Measurements from ENCODE around the gene GRIK4. TPM values are rescaled to one million over a fixed set of nuclear protein-coding genes. Genes with fewer than 3 reads are reported as not detected.

The GRIK4 gene
- total and polyA plus RNA-seq, 9 of the 15 experiments (the other 6 are each of a cell fraction or from before 2014, with no cell fraction given) = not detected

DNA sequence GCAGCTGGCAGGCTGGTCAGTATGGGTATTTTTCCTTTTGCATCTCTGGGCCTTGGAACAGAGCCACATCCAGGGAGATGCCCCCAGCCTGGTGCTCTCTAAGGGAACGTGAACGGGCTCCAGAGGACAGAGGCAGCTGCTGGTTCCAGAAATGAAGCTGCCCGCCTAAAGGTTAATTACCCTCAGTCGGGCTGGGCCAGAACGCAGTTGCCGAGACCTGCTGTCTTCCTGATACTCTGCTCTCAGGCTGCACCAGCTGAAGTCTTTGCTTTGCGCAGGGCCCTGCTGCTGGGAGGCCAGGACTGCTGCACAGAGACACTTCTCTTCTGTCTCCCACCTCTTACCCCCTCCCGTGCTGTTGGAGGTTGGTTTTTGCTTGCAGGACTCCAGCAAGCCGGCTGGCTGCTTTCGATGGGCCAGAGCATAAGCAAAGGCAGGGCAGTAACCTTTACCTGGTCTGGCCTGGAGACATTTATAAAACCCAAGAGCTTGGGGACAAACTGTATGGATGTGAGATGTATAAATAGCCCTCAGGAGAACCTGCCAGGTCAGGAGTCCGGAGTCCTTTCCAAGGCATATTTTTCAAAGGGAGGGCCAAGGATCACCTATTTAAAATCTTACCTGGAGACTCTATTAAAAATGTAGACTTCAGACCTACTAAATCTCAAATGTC is 197.1 kb downstream of the GRIK4 start:
- Histone ChIP-seq H2AFZ (ENCODE audit: low read depth, low read length) (no peak overlapping the region), H3K4me1 (replicated peaks in 1 of 2; ENCODE audit: control insufficient read depth in 2 of 2, insufficient read depth in 2 of 2, low read length in 2 of 2) (no peaks in the 10 kb centered on the region), H4K20me1 (replicated peaks; ENCODE audit: control insufficient read depth, insufficient read depth, low read length) (no peaks in the 10 kb centered on the region), H3K4me3 (no peak overlapping the region), H3K9me3 (replicated peaks; ENCODE audit: control insufficient read depth, insufficient read depth, low read depth, low read length) (no peaks in the 10 kb centered on the region), H3K9ac (ENCODE audit: insufficient read depth in 1 of 2, low read depth in 2 of 2, low read length in 2 of 2) (no peak overlapping the region), H3K79me2 (ENCODE audit: control insufficient read depth, insufficient read depth, low read length) (no peaks in the 10 kb centered on the region), H3K4me2 (ENCODE audit: insufficient read depth, low read length) (no peak overlapping the region), H3K27me3 (ENCODE audit: control insufficient read depth in 2 of 2, insufficient read depth in 2 of 2, low read length in 2 of 2) (peaks cover 0 to 14% of the 10 kb centered on the region in 2 experiments; a peak in 3 of 5 replicates), H3K9me1 (ENCODE audit: control insufficient read depth, insufficient read depth, low read length) (no peaks in the 10 kb centered on the region), H3K27ac (ENCODE audit: extremely low read depth, low read depth, low read length) (no peak overlapping the region), H3K36me3 (ENCODE audit: control insufficient read depth, insufficient read depth, low read length) (no peaks in the 10 kb centered on the region)
- intact Hi-C loops (cut with micrococcal nuclease) (no loop called here), in situ Hi-C loops (cut with MboI) (no loop called here)
- CTCF ChIA-PET (ENCODE audit: low intra/inter-chr PET ratio) = no interaction called here
- under 1% methylated on average over 9 of the region's 11 CpGs for WGBS (ENCODE audit: insufficient coverage, low coverage, missing lambda C conversion rate)
- no TSS peak for BruUV-seq (replicated peaks)
- FAIRE-seq = no peak
- DNase-seq (ENCODE audit: extremely low read depth in 1 of 4, low spot score in 3 of 4) = no peak
- no peak for ATAC-seq
- POLR2A ChIA-PET = no interaction called here
- no peak for TF ChIP-seq SIN3A (IDR thresholded peaks at IDR 0.05; ENCODE audit: borderline replicate concordance in 2 of 2, control insufficient read depth in 1 of 2, low read depth in 2 of 2, low read length in 2 of 2)
- TF ChIP-seq MCM2 (IDR thresholded peaks at IDR 0.05; ENCODE audit: low read depth) = no peak
- no peak for TF ChIP-seq LARP7 (IDR thresholded peaks at IDR 0.05)
- TF ChIP-seq, protein P1, sequence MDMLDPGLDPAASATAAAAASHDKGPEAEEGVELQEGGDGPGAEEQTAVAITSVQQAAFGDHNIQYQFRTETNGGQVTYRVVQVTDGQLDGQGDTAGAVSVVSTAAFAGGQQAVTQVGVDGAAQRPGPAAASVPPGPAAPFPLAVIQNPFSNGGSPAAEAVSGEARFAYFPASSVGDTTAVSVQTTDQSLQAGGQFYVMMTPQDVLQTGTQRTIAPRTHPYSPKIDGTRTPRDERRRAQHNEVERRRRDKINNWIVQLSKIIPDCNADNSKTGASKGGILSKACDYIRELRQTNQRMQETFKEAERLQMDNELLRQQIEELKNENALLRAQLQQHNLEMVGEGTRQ (CRISPR knock-in tag; IDR thresholded peaks at IDR 0.05) = no peak
- TF ChIP-seq SP1 (CRISPR knock-in tag; IDR thresholded peaks at IDR 0.05) = no peak
- TF ChIP-seq RREB1 (CRISPR knock-in tag; IDR thresholded peaks at IDR 0.05) = no peak
- no peak for TF ChIP-seq FOXK1 (CRISPR knock-in tag; IDR thresholded peaks at IDR 0.05; ENCODE audit: borderline replicate concordance)
- no peak for TF ChIP-seq FOSL1 (tag; conservative IDR thresholded peaks at IDR 0.05)
- no peak for TF ChIP-seq ZNF232 (CRISPR knock-in tag; IDR thresholded peaks at IDR 0.05)
- no peak for TF ChIP-seq ZNF263 (CRISPR knock-in tag; IDR thresholded peaks at IDR 0.05; ENCODE audit: borderline replicate concordance)
- TF ChIP-seq L3MBTL2 (IDR thresholded peaks at IDR 0.05) = no peak
- no peak for TF ChIP-seq ZNF589 (CRISPR knock-in tag; IDR thresholded peaks at IDR 0.05; ENCODE audit: low read depth)
- TF ChIP-seq ZNF347 (CRISPR knock-in tag; IDR thresholded peaks at IDR 0.05; ENCODE audit: low read depth) = no peak
- TF ChIP-seq CEBPB (tag; IDR thresholded peaks at IDR 0.05) = no peak
- TF ChIP-seq, protein P2, sequence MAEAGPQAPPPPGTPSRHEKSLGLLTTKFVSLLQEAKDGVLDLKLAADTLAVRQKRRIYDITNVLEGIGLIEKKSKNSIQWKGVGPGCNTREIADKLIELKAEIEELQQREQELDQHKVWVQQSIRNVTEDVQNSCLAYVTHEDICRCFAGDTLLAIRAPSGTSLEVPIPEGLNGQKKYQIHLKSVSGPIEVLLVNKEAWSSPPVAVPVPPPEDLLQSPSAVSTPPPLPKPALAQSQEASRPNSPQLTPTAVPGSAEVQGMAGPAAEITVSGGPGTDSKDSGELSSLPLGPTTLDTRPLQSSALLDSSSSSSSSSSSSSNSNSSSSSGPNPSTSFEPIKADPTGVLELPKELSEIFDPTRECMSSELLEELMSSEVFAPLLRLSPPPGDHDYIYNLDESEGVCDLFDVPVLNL (CRISPR knock-in tag; IDR thresholded peaks at IDR 0.05; ENCODE audit: low read depth) = no peak

All from K562 (cell line).